NCI-H345 treated with DMSO at 0.1 percent for 48 hours (cell line): ENCODE data around the gene EVA1A.

Experiments used
- DNase-seq: peaks from one replicate; lab custom pipeline; 2025; ENCODE audit not compliant: unreplicated experiment; lab: John Stamatoyannopoulos, UW

Gene EVA1A

DNA sequence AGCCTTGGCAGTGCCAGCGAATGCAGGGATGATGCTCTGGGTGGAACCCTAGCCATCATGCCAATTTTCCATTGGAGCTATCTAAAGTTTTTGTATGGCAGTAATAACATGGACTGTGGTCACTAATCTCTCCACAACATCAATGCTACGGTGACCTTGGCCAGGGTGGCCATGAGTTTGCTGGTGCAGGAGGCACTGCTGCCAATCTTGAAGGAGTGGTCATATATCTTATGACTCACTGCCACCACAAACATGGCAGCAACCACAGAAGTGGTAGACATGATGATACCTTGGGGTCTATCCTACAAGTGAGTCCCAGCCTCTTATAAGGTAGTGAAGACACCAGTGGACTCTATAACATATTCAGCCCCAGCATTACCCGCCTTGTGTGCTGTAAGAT, 104.6 kb downstream of the EVA1A start:
- DNase-seq = no peak

DNA sequence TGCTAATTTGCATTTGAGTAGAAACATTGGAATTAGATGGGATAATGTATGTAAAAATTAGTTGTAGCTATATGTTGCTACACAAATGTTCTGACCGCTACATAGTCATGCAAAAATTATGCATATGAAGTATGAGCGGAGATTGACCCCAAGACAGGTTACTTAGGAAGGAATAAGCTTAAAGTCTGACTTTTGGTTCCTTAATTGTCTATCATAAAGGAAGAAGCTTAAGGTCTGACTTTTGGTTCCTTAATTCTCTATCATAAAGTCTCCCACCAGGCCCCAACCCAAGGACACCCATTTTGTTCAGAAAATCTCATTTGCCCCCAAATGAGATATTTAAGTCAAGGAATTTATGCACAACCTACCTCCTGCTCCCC, 106.5 kb downstream of the EVA1A start:
- DNase-seq = no peak

DNA sequence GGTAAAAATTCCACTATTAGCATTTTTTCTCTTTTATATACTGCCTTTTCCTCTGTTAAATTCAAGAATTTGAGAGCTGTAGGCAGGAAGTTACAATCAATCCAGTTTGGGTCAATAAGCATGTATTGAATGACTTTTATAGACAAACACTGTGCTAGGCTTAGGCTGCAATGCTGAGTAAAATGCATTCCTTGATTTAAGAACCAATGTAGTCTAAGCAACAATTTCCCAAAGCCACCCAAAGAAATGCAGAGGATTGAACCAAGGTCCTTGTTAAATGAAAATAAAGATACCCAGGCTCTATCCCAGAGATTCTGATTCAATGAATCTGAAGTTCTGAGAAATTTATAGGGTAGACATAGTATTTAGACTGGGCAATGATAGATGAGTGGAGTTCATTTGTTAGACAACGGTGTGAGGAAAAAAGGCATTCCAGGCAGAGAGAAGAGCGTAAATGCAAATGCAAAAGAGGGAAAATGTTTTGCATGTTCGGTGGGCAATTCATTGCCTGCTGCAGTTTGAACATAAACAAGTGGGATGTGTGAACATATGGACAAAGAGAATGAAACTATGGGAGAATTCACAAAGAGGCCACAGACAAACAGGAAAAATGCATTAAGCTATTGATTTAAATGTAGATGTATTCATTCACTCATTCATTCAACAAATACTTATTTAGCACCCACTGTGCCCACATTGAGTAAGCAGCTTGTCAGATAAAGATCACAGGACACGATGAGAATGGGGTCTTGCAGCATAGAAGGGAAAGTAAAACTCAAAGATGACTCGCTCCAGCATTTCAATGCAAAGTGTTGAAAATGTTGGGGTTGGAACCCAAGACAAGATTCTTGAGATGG, 107.1 kb downstream of the EVA1A start:
- DNase-seq = no peak

DNA sequence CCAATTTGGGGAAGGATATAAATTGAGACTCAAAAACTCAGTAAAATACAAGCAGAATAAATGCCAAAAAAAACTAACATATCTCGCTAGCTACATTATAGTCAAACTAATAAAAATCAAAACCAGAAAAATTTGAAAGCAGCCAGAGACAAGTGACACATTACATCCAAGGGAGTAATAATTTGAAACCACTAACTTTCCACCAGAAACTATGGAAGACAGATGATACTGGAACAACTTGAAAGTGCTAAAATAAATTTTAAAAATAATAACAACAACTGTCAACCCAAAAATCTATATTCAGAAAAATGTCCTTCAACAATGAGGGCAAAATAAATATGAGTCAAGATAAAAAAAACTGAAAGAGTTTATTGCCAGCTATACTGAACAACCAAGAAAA, 110.7 kb downstream of the EVA1A start:
- DNase-seq = no peak

DNA sequence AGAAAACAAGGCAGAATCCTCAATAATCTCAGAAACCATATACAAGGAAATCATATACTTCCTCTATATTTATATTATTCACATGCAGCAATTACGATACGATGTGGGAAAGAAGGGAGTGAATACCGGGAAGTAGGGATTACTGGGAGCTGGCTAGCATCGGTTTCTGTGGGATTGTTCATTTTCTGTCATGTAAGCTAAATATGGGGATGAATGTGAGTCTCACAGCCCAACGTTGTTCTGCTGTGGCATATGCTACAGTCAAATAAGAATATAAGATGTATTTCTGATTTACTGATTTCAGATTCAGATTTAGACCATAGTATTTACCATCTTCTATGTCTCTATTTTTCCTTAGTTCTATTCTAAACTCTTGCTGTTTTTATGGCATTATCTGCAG, 113.6 kb downstream of the EVA1A start:
- no peak for DNase-seq
